ENCODE data around the gene ATRIP. TPM values are rescaled to one million over a fixed set of nuclear protein-coding genes. Genes with fewer than 3 reads are reported as not detected.

Gene ATRIP
- total and polyA plus RNA-seq, 10 of the 15 experiments (the other 5 are each of a cell fraction or from before 2014, with no cell fraction given), result 1.4 to 16.0 (median 10.1) TPM

GRCh38 chr3:48477959-48478520 is 31.5 kb downstream of the ATRIP start:
- ATAC-seq (no peak), FAIRE-seq (no peak), DNase-seq (ENCODE audit: low read depth, low spot score) (no peak)
- intact Hi-C loops (cut with micrococcal nuclease; ENCODE audit: unreplicated experiment) (no loop called here), in situ Hi-C loops (cut with MboI) (no loop called here)
- Histone ChIP-seq H3K79me2 (ENCODE audit: control insufficient read depth, insufficient read depth, low read length) (no peaks in the 10 kb centered on the region), H3K4me1 (ENCODE audit: control insufficient read depth, insufficient read depth, low read length) (peaks cover 21% of the 10 kb centered on the region), H3K9ac (ENCODE audit: control insufficient read depth, insufficient read depth, low read length) (no peak overlapping the region; the same call in 1 of the 2 replicates), H3K27ac (ENCODE audit: control insufficient read depth, insufficient read depth) (no peak overlapping the region), H2AFZ (ENCODE audit: control insufficient read depth, low read depth, low read length) (no peak overlapping the region), H3K36me3 (ENCODE audit: control insufficient read depth in 2 of 2, insufficient read depth in 2 of 2, low read length in 1 of 2) (no peaks in the 10 kb centered on the region), H3K27me3 (replicated peaks in 1 of 2; ENCODE audit: control insufficient read depth in 2 of 2, insufficient read depth in 2 of 2, low read length in 1 of 2) (no peaks in the 10 kb centered on the region), H4K20me1 (ENCODE audit: control insufficient read depth, insufficient read depth) (no peaks in the 10 kb centered on the region), H3K9me3 (replicated peaks; ENCODE audit: control insufficient read depth, insufficient read depth, low read length) (no peaks in the 10 kb centered on the region), H3K4me3 (no peak overlapping the region), H3K4me2 (ENCODE audit: control insufficient read depth, insufficient read depth) (peak overlapping the region; percentile 9; the same call in 1 of the 2 replicates)
- no TSS peak for BruUV-seq (replicated peaks)
- ChIA-PET RAD21 (ENCODE audit: unreplicated experiment) (no interaction called here), SMC1A (ENCODE audit: uncharacterized antibody, unreplicated experiment) (no interaction called here), CTCF (no interaction called here), POLR2A (no interaction called here)
- 88% methylated on average over 9 of the region's 9 CpGs for WGBS (ENCODE audit: insufficient coverage, insufficient replicate concordance, low lambda C conversion rate, missing lambda C conversion rate)
- no peak for TF ChIP-seq NFXL1 (IDR thresholded peaks at IDR 0.05; ENCODE audit: borderline replicate concordance)
- TF ChIP-seq USF2 (IDR thresholded peaks at IDR 0.05; ENCODE audit: borderline replicate concordance, low read depth, low read length), result no peak
- no peak for TF ChIP-seq IRF3 (IDR thresholded peaks at IDR 0.05)
- TF ChIP-seq DPF2 (IDR thresholded peaks at IDR 0.05), result no peak
- TF ChIP-seq TCF12 (IDR thresholded peaks at IDR 0.05; ENCODE audit: low read depth, low read length), result no peak

All from GM12878 (cell line).